HepG2 (cell line): Measurements from ENCODE around the gene MAPK12. TPM values are rescaled to one million over a fixed set of nuclear protein-coding genes. Genes with fewer than 3 reads are reported as not detected.

Experiments used
- BCL6 ChIP-seq: IDR thresholded peaks from 2 replicates; pipeline ENCODE4 v1.6.1; 2016; ENCODE audit warnings: missing genetic modification reagents, missing compliant biosample characterization
- CSRNP1 ChIP-seq: sonication (generic); formaldehyde crosslinking; IDR thresholded peaks from 2 replicates; pipeline ENCODE4 v1.8.1; 2023; ENCODE audit warnings: mild to moderate bottlenecking, missing genetic modification reagents
- CSRNP2 ChIP-seq: sonication (generic); formaldehyde crosslinking; conservative IDR thresholded peaks from 2 replicates; pipeline ENCODE4 v1.8.0; 2022; ENCODE audit warnings: low read depth, missing genetic modification reagents
- DRAP1 ChIP-seq: IDR thresholded peaks from 2 replicates; pipeline ENCODE4 v1.6.1; 2016; ENCODE audit warnings: missing genetic modification reagents, missing compliant biosample characterization
- ELK4 ChIP-seq: sonication (generic); formaldehyde crosslinking; IDR thresholded peaks from 2 replicates; pipeline ENCODE4 v1.9.0; 2021; ENCODE audit warnings: missing genetic modification reagents, borderline replicate concordance
- HHEX ChIP-seq: IDR thresholded peaks from 2 replicates; pipeline ENCODE4 v1.6.1; 2016; ENCODE audit warnings: control low read depth
- MEIS1 ChIP-seq: sonication (generic); formaldehyde crosslinking; IDR thresholded peaks from 2 replicates; pipeline ENCODE4 v1.9.0; 2021; ENCODE audit warnings: mild to moderate bottlenecking, missing genetic modification reagents, moderate library complexity, borderline replicate concordance
- NCOA1 ChIP-seq: sonication (generic); formaldehyde crosslinking; IDR thresholded peaks from 2 replicates; pipeline ENCODE4 v1.9.0; 2021; ENCODE audit warnings: missing genetic modification reagents
- NR3C1 ChIP-seq: sonication (generic); formaldehyde crosslinking; IDR thresholded peaks from 2 replicates; pipeline ENCODE4 v1.4.0; 2020; ENCODE audit warnings: missing genetic modification reagents
- PHF5A ChIP-seq: IDR thresholded peaks from one replicate; pipeline ENCODE4 v1.6.1; 2018; ENCODE audit warnings: low read depth, missing genetic modification reagents; ENCODE audit not compliant: unreplicated experiment
- RAD21 ChIP-seq: fragments of 450-650 bp; formaldehyde crosslinking; IDR thresholded peaks from 2 replicates; pipeline ENCODE4 v1.5.0; 2020; ENCODE audit warnings: mild to moderate bottlenecking
- RFXANK ChIP-seq: IDR thresholded peaks from 2 replicates; pipeline ENCODE4 v1.6.1; 2016
- SATB2 ChIP-seq: sonication (generic); formaldehyde crosslinking; IDR thresholded peaks from 2 replicates; pipeline ENCODE4 v1.5.0; 2020; ENCODE audit warnings: missing genetic modification reagents
- SIN3B ChIP-seq: fragments of 150-350 bp; IDR thresholded peaks from 2 replicates; pipeline ENCODE4 v1.6.1; 2014; ENCODE audit warnings: low read length
- TAF15 ChIP-seq: fragments of 200-400 bp; formaldehyde crosslinking; IDR thresholded peaks from one replicate; pipeline ENCODE4 v1.6.1; 2018; ENCODE audit warnings: mild to moderate bottlenecking, low read depth, low read length; ENCODE audit not compliant: poor library complexity, severe bottlenecking
- YEATS4 ChIP-seq: sonication (generic); formaldehyde crosslinking; IDR thresholded peaks from 2 replicates; pipeline ENCODE4 v1.4.0; 2020; ENCODE audit warnings: missing genetic modification reagents, borderline replicate concordance
- YY1 ChIP-seq: IDR thresholded peaks from 2 replicates; pipeline ENCODE4 v1.6.1; 2011; ENCODE audit warnings: low read length, low read depth, moderate library complexity, mild to moderate bottlenecking; ENCODE audit not compliant: insufficient read depth, insufficient replicate concordance
- ZBTB42 ChIP-seq: sonication (generic); formaldehyde crosslinking; IDR thresholded peaks from 2 replicates; pipeline ENCODE4 v1.5.0; 2020; ENCODE audit warnings: mild to moderate bottlenecking, missing genetic modification reagents
- ZFP62 ChIP-seq: sonication (generic); formaldehyde crosslinking; IDR thresholded peaks from 2 replicates; pipeline ENCODE4 v1.4.0; 2020; ENCODE audit warnings: missing genetic modification reagents
- ZNF263 ChIP-seq: sonication (generic); formaldehyde crosslinking; IDR thresholded peaks from 2 replicates; pipeline ENCODE4 v1.4.0; 2020; ENCODE audit warnings: missing genetic modification reagents
- ZNF331 ChIP-seq: sonication (generic); formaldehyde crosslinking; IDR thresholded peaks from 2 replicates; pipeline ENCODE4 v1.4.0; 2020; ENCODE audit warnings: missing genetic modification reagents
- ZNF367 ChIP-seq: sonication (generic); formaldehyde crosslinking; IDR thresholded peaks from 2 replicates; pipeline ENCODE4 v1.4.0; 2020; ENCODE audit warnings: missing genetic modification reagents, borderline replicate concordance
- ZNF746 ChIP-seq: sonication (generic); formaldehyde crosslinking; IDR thresholded peaks from 2 replicates; pipeline ENCODE4 v1.8.0; 2022; ENCODE audit warnings: mild to moderate bottlenecking, missing genetic modification reagents
- ZNF768 ChIP-seq: sonication (generic); formaldehyde crosslinking; IDR thresholded peaks from 2 replicates; pipeline ENCODE4 v1.4.0; 2020; ENCODE audit warnings: missing genetic modification reagents
- ZSCAN25 ChIP-seq: sonication (generic); formaldehyde crosslinking; IDR thresholded peaks from 2 replicates; pipeline ENCODE4 v1.8.0; 2022; ENCODE audit warnings: mild to moderate bottlenecking, missing genetic modification reagents
- polyA plus RNA-seq, 8 experiments: library from polyadenylated mRNA; depleted of rRNA in 3 of 8; stranded (reverse) in 7 of 8; unstranded in 1 of 8; fragments of >200 nt; fragmentation: Illumina TruSeq in 4 of 8; extraction: Trizol in 4 of 8; gene quantifications; 2 replicates each; pipeline versions ENCODE4 v1.2.1 to v1.2.3, GENCODE V29; 2011 to 2016; ENCODE audit warnings: low read depth in 4 of 8, missing spikeins in 1 of 8, mixed read lengths in 1 of 8; ENCODE audit not compliant: insufficient read depth in 1 of 8
- total RNA-seq, 5 experiments: library from RNA; depleted of rRNA; stranded (reverse); fragments of >200 nt; fragmentation: Illumina TruSeq; extraction: Trizol; gene quantifications; 2 replicates each; pipeline ENCODE4 v1.2.3, GENCODE V29; 2016; ENCODE audit warnings: low read depth in 1 of 5

Gene MAPK12
- total and polyA plus RNA-seq, 2 of the 13 experiments (the other 11 are each of a cell fraction or from before 2014, with no cell fraction given) = 22.2 to 23.3 TPM

- peak; percentile 89; the same call in 1 of the 2 replicates for TF ChIP-seq NCOA1 (CRISPR knock-in tag)
- TF ChIP-seq CSRNP2 (CRISPR knock-in tag) = no peak
- no peak for TF ChIP-seq ELK4 (CRISPR knock-in tag)
- TF ChIP-seq CSRNP1 (CRISPR knock-in tag) = peak; percentile 86; the same call in 1 of the 2 replicates
- TF ChIP-seq RFXANK = peak; percentile 40; the same call in 1 of the 2 replicates
- TF ChIP-seq ZNF331 (CRISPR knock-in tag) = peak; percentile 86
- no peak for TF ChIP-seq ZBTB42 (CRISPR knock-in tag)
- TF ChIP-seq ZNF768 (CRISPR knock-in tag) = peak; percentile 93
- TF ChIP-seq ZNF746 = peak; percentile 93
- no peak for TF ChIP-seq HHEX (CRISPR knock-in tag)
- TF ChIP-seq ZSCAN25 = peak; percentile 61
- TF ChIP-seq TAF15 = peak; percentile 48
- no peak for TF ChIP-seq PHF5A (CRISPR knock-in tag)
- no peak for TF ChIP-seq SATB2 (CRISPR knock-in tag)
- no peak for TF ChIP-seq SIN3B
- TF ChIP-seq ZFP62 (CRISPR knock-in tag) = no peak
- no peak for TF ChIP-seq ZNF263
- no peak for TF ChIP-seq NR3C1 (CRISPR knock-in tag)
- peak; percentile 86 for TF ChIP-seq BCL6 (CRISPR knock-in tag)
- peak; percentile 81 for TF ChIP-seq MEIS1
- TF ChIP-seq ZNF367 (CRISPR knock-in tag) = peak; percentile 74; the same call in 1 of the 2 replicates
- TF ChIP-seq YEATS4 = peak; percentile 80
- TF ChIP-seq YY1 = no peak
- no peak; the same call in 1 of the 2 replicates for TF ChIP-seq DRAP1 (CRISPR knock-in tag)
- peak; percentile 62 for TF ChIP-seq RAD21 (CRISPR knock-in tag)
Measured at GRCh38 chr22:50293441-50294318, 32.2 kb upstream of the MAPK12 start (continued).
